CD4-positive, alpha-beta T cell treated with Interleukin-15 for 1 hour (primary cell): ENCODE measurements around the gene ENHO.

ENCODE experiments used
- DNase-seq: peaks from one replicate; pipeline ENCODE4 v3.0.0-alpha.2; 2020

Gene ENHO

DNA sequence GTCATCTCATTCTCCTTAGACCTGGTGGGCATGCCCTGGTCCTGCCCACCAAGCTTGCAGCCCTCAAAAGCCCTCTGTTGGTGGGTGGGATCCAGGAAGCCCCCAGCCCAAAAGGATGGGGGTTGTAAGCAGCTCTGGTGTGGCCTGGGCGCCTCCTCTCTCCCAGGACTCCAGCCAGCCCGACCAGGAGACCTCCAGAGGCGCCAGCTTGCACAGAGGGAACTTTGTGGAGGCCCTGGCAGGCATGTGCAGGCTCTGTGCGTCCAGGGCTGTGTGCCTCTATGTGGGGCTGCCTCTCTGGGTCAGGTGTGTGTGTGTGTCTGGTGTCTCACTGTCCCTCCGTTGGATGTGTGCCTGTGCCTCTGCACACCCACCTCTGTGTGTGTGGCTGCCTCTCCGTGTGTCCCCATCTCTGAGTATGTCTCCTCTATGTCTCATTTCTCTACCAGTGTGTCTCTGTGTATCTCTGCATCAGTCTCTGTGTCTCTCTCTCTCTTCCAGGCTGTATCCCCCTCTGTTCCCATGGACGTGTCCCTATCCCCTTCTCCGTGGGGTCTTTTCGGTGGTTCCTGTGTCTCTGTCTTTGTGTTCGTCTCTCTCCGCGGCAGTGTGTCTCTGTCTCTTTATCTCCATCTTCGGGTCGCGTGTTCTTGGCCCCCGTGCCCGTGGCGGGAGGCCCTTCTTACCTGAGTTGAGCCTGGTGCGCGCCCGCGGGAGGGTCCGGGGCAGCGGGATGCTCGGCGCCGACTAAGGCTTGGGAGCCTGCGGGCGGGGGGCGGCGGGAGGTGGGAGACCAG is 501 bp downstream of the ENHO start:
- DNase-seq: no peak

DNA sequence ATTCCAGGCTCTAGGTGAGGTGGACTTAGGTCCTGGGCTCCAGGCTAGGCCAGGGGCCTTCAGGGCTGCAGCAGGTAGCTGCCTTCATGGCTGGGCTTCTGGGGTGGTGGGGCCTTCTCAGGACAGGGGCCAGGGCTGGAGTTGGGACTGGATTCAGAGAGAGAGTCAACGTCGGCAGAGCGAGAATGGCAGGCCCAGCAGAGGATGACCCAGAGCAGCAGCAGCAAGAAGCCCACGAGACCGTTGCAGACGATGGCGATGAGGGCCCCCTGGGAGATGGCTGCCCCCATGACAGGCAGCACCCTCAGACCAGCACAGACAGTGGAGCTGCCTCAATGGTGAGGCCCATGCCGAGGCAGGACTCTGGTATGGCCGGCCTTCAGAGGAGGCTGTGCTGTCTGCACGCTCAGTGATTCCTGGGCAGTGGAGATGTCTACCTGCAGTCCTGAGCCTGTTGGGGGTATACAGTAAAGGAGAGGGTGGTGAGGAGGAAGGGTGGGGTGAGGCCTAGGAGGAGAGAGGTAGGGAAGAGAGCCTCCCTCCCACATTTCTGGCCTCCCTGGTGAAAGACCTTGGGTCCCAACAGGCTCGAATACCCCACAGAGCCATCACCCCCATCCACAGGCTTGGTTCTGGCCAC is 1.3 kb downstream of the ENHO start:
- no peak for DNase-seq

- DNase-seq: no peak
Observed at GRCh38 chr9:34520505-34521385, 2.0 kb downstream of the ENHO start.

DNA sequence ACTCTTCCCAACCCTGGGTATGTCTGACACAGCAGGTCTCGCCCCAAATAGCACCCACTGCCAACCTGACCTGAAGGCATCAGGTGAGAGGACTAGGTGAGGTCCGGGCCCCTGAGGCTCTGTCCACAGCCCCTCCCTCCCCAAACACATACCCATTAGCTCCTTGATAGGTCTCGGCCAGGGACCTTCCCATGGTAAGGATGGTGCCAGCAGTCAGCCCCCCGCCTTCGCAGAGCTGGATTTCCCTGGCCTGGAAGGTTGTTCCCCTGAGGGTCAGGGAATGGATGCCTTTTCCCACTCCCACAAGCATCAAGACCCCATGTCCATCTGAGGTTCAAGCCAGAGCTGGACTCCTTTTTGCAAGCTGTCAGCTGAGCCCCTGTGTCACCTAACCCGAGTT is 2.7 kb downstream of the ENHO start:
- DNase-seq: no peak

- DNase-seq: no peak
Observed at GRCh38 chr9:34519321-34520020, 3.3 kb downstream of the ENHO start.

DNA sequence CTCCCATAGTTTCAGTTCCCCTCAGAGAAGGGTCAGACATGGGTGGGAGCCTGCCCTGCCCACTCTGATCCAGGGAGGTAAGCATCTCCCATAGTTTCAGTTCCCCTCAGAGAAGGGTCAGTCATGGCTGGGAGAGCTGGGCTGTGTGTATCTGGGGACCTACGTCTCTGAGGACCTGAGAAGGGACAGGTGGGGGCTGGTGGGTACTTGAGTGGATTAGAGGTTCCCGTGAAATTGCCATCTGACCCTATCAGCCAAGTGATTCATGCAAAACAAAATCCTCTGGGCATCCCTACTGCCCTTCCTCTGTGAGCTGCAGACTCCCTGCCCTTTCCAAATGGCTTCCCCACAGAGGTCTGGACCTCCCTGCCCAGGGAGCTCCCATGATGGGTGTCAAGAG is 3.9 kb downstream of the ENHO start:
- DNase-seq: no peak

GRCh38 chr9:34518110-34518616 is 4.6 kb downstream of the ENHO start:
- no peak for DNase-seq

GRCh38 chr9:34517185-34517584 is 5.6 kb downstream of the ENHO start:
- no peak for DNase-seq

- DNase-seq: no peak
Observed at GRCh38 chr9:34515959-34516358, 6.8 kb downstream of the ENHO start.

- DNase-seq: no peak
Observed at GRCh38 chr9:34514816-34515215, 8.0 kb downstream of the ENHO start.

DNA sequence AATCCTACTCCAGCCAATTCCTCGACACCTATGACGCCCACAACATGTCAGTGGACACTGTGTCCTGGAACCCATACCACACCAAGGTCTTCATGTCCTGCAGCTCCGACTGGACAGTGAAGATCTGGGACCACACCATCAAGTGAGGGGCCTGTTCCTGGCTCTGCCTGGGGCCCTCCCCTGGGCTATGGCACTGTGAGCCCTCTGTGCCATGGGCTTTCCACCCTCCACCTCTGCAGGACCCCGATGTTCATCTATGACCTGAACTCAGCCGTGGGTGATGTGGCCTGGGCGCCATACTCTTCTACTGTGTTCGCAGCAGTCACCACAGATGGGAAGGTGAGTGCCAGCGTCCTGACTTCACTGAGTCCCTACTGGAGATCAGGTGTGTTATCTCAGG is 8.4 kb downstream of the ENHO start:
- no peak for DNase-seq

DNA sequence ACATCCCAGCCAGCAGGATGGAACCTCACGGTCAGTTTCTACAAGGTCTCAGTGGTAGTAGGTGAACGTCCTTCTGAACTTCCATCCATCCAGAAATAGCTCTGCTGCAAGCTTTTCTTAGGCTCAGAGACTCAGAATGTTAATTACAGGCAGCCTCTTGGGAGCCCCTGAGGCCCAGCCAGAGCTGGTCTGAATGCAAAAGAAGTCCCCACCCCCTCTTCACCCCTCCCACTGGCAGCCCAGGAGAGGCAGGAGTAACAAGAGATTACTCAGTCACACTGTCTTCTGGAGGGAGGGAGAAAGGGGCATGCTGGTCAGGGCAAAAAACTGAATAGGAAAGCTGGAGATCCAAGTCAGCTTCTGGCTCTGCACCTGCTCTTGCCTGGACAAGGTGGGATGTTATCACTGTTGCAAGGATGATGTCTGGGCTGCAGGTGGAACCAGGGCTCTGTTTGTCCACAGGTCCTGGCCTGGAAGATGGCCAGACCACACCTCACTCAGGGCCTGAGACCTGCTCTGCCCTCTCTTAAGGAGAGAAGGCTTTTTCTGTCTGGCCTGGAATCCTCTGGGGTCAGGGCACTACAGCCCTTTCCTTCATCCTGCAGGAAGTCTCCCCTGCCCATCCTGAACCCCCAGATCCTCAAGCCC is 9.1 kb downstream of the ENHO start:
- no peak for DNase-seq

DNA sequence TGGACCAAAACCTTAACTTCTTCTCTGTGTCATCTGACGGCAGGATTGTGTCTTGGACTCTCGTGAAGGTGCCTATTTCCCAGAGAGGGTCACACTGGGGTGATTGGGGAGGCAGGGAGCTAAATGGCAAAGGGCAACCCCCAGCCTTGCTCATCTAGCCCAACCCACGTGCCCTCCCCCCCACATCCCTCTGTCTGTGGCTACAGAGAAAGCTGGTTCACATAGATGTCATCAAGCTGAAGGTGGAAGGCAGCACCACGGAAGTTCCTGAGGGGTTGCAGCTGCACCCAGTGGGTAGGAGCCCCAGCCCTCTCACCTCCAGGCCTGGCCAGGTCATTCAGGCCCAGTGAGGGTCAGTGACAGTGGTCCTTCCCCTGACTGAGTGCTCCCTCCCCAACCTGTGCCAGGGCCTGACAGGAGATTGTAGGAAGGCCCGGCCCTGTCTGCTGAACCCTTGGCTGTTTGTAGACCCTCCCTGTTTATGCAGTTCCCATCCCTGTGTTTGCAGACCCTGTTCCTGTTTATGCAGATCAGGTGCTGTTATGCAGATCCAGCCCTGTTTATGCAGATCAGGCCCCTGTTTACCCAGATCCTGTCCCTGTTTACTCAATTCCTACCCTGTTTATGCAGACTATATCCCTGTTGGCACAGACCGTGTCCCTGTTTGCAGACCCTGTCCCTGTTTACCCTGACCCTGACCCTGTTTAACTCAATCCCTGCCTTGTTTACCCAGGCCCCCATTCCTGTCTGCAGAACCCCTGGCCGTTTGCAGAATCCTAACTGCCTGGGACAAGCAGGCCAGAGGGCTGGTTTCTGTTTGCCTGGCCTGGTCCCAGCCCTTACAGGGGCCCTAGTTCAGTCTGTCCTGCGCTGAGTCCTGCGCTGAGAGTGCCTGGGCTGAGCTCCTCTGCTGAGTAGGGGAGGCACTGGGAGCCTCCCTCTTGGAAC is 10.4 kb downstream of the ENHO start:
- no peak for DNase-seq

DNA sequence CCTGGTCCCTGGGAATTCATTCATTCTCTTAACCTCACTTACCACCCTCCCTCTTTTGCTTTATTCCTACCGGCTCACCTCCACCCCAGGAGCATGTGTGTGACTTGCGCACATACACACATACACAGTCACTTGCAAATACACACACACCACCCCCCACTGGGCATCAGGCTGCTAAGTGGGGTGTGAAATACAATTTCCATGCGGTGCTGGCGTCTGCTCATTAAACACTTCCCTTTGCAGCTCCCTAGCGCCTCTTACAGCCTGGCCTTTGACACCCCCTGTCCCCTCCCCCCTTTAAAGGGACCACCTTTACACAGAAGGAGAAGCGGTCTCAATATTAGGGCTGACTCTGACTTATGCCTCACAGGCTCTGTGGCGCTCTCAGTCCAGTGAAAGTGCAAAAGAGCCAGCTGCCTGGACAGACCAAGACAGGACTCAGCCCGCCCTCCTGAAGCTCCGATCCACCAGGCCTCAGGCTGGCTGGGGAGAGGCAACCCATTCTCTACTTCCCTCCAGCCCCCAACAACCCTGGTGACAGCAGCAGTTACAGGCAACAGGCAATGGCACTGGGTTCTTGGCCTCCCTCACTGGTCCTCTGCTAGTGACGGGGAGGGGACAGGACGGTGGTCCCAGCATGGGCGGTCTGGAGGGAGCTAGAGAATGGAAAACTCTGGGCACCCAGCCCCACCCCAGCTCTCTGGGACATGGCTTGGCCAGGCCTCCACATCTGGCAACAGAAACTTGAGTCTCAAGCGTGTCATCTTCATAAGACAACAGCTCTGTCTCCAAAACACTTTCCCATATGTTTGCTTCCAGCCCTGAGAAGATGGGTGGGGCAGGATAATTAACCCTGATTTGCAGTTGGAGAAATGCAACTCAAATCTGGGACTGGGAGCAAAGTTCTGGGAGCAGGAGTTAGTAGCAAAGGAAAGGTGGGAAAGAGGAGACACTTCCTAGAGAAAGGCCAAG is 12.0 kb downstream of the ENHO start:
- DNase-seq: no peak

DNA sequence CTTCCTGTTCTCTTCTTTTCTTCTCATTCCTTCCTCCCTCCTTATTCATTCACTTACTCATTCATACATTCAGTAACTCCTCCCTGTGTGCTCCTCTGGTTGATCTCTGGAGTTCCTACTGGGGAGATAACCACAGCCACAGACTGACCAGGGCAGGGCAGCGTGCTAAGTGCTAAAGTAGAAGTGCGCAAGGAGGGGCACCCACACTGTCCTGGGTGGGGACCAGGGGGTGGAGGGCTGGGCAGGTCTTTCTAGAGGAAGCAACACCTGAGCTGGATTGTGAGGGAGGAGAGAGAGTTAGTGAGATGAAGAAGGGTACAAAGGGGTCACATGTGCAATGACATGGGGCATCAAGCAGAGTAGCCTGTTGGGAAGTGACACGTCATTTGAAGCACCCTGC is 13.8 kb downstream of the ENHO start:
- no peak for DNase-seq

DNA sequence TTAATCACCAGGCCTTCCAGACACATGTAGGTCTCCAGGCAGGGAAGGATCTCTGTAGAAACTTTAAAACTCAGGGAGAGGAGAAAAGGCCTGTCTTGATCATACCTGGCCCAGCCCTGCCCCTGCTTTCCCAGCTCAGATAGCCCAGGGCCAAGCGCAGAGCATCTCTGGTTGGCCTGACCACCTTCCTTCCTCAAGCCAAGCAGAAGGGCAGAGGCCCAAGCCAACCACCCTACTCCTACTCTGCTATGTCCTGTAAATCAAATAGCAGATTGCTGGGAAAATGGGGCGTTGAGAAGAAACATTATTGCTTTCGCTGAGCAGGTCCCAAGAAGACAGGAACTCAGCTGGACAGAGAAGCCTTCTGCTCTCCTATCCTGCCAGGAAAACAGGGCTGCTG is 14.3 kb downstream of the ENHO start:
- no peak for DNase-seq

DNA sequence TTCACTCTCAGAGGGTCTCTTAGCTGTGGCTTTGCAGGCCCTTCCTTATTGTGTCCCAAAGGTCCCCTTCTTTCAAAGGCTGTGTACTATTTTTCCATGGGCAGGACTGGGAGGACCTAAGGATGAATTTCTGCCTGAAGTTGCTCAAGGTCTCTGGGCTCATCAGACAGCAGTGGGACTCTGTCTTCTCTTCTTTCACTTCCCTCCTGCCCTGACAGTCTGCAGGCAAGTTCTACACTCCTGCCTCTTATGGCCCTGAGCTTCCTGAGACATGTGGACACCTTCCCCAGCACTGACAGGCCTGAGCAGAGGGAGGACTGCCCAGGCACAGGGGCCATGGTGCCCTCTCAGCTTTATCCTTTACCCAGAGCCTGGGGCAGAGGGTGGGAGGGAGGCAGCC is 14.8 kb downstream of the ENHO start:
- DNase-seq: no peak

GRCh38 chr9:34507556-34507955 is 15.2 kb downstream of the ENHO start:
- DNase-seq: no peak

DNA sequence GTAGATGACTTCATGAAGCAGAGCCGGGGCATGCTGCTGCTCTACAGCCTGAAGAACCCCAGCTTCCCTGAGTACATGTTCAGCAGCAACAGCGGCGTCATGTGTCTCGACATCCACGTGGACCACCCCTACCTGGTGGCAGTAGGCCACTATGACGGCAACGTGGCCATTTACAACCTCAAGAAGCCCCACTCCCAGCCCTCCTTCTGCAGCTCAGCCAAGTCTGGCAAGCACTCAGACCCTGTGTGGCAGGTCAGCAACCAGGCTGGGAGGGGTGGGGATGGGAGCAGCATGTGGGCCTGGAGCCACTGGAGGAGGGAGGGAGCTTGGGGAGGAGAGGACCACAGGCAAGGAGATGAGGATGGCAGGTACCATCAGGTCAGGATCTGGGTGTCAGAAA is 16.2 kb downstream of the ENHO start:
- no peak for DNase-seq
